Right ventricle myocardium inferior (tissue), 1 donor: ENCODE results near the gene ZNF768. TPM values are rescaled to one million over a fixed set of nuclear protein-coding genes. Genes with fewer than 3 reads are reported as not detected.

Experiments used
- ATAC-seq: fragments of 200-7000 bp; cut with Tn5 transposase; one replicate; pipeline ENCODE4 v1.9.1; 2020; ENCODE audit warnings: mild to moderate bottlenecking, moderate library complexity
- DNase-seq: peaks from one replicate; pipeline ENCODE4 v3.0.0; 2021; ENCODE audit errors: missing footprints
- intact Hi-C: fragments of 100-400 bp; cut with DNase I; formaldehyde crosslinking; loops from one replicate; pipeline ENCODE4 v1.11.0; 2022
- long read RNA-seq: library from polyadenylated mRNA; unstranded; transcript quantifications from one replicate; pipeline ENCODE4 v2.0.0, GENCODE V29; 2021
- total RNA-seq: library from RNA; stranded (reverse); fragmentation: NEBNext Ultra II Directional; extraction: Animal tissue kit (Norgen Biotek cat#: 25700); gene quantifications from one replicate; pipeline ENCODE4 v1.2.1, GENCODE V29; 2021
- donor health status: DM: no; HTN: yes; CAD: no; lungs with severe emphysema.

Gene ZNF768
- total RNA-seq: 73.8 TPM
- long read RNA-seq, transcript ZNF768-201 (2 exons, 2,315 nt): major isoform, 7 of 17 reads
- long read RNA-seq, partial matches to known transcripts: 0 of 17 reads
- long read RNA-seq, other reads (novel, unspliced or antisense): 10 of 17 reads

DNA sequence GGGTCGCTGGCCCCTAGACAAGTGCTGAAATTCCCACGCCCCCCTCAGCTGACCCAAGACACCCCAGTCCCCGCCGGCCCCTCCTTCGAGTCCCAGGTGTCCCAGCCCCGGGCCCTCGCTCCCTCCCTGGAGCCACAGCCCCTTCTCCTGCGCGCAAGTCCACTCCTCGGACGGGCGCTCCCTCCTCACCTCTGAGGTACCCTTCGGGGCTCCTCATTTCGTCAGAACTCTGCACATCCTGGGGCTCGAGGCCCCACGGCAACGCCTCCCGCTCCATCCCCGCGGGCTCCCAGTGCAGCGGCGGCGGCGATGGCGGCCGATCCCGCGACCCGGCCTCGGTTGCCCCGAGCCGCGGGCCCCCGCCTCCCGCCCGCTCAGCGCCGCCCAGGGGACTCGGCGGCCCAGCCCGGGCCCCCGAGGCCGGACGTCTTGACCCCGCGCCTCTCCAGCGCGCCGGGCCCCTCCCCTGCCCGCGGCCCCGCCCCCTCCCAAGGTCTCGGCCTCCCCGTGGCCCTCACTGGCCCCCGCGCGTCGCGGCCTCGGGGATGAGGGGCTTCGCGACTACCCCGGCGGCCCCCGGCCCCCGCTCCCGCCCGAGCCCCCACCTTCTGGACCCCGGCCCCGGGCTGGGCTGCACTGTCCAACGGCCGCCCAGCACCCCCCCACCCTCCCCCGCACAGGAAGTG, at the start of gene ZNF768:
Gene ZNF768 (minus strand): TSS at position 430 of the 686 bp plus-strand sequence. CDS start 153 bp downstream, at position 277.
- ATAC-seq (peak; percentile 52), DNase-seq (peak; percentile 83)
- intact Hi-C loops: loop anchor here (5.0 kb wide), 1 partner anchor 79 kb away; the partner anchor contains the start of gene SEPHS2

DNA sequence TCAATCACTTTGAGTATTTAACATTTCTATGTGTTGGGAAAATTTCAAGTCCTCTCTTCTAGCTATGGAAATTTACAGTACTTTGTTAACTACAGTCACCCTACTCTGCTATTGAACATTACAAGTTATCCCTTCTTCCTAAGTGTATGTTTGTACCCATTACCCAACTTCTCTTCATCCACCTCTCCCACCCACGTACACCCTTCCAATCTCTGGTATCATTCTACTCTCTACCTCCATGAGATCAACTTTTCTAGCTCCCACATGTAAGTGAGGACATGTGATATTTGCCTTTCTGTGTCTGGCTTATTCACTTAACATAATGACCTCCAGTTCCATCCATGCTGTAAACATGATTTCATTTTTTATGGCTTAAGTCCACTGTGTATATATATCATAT, 48.3 kb upstream of the ZNF768 start:
- DNase-seq: no peak
- ATAC-seq: no peak
- intact Hi-C loops: loop anchor here (5.0 kb wide), 2 partner anchors 78 to 127 kb away; partner anchors contain the start of genes PRR14 and SEPHS2

DNA sequence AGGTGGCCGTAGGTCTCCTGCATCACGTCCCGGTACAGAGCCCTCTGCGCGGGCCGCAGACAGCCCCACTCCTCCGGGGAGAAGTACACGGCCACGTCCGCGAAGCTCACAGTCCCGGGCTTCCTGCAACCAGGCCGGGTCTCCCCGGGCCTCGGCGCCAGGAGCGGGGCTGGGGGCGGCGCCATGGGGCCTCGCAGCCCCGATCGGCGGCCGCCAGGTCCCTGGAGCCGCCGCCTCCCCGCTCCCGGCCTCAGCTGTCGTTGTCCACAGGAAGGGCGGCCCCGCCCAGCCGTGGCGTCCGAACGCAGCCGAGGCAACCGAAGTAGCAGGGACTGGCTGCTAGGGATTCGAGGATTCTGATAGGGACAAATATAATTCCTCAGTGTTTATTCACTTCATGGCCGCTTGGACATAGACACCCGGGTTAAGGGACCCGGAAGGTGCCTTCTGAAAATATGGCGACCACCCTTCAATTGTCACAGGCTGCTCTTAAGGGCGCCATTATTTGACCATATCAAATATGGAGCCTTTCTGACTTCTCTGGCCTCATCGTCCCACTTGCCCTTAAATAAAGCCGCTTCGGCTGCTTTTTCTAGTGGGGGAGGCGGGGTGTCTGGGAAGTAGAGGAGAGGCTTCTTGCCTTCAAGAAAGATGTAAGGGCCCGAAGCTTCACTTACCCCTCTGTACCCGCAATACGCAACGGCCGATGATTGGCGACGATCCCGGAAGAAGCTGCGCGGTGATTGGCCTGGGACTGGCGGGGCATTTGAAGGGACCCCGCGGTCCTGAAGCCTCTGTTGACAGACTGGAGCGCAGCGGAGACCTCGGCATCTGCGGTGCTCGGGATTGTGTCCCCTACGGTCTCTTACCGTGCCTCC, 45.3 kb upstream of the ZNF768 start, which contains the start of gene ZNF688:
Gene ZNF688 (minus strand): TSS at position 270 of the 878 bp plus-strand sequence. CDS start 85 bp downstream, at position 185.
- DNase-seq: peak; percentile 95
- intact Hi-C loops: loop anchor here (1.0 to 5.0 kb wide), 3 partner anchors 36 to 124 kb away; partner anchors contain the start of genes PRR14 and SEPHS2
- ATAC-seq: peak; percentile 92

DNA sequence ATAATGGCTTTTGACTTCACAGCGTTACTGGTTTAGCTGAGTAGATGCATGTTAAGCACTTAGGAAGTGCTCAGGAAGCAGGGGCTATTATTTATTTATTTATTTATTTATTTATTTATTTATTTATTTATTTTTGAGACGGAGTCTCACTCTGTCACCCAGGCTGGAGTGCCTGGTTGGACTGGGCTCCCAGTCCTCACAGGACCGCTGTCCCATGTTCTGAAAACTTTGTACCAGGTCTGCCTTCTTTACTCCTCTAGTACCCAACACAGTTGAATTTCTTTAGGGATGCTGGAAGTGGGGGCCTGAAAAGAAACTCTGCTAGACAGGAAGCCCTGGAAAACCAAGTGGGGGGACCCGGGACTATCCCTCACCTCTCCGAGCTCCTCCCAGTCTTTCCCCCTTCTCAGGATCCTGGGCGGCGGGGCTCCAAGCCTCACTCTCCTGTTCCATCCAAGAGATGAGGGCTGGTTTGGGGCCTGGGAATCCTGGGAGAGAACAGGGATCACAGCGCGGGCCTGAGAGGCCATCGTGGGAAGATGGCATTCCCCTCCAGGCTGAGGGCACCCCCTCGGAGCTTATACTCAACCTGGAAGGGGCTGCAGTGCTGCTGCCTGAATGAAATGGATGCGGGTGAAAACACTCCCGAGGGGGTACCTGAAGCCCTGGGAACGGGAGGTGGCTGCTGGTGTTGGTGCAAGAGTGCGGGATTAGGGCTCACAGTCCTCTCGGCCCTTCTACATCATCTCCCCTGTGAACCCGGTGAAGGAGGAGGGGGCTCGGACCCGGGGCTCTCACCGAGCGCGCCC, 44.5 kb upstream of the ZNF768 start:
- intact Hi-C loops: loop anchor here (1.0 to 5.0 kb wide), 3 partner anchors 36 to 124 kb away; partner anchors contain the start of genes PRR14 and SEPHS2
- ATAC-seq: peak; percentile 6
- DNase-seq: no peak

DNA sequence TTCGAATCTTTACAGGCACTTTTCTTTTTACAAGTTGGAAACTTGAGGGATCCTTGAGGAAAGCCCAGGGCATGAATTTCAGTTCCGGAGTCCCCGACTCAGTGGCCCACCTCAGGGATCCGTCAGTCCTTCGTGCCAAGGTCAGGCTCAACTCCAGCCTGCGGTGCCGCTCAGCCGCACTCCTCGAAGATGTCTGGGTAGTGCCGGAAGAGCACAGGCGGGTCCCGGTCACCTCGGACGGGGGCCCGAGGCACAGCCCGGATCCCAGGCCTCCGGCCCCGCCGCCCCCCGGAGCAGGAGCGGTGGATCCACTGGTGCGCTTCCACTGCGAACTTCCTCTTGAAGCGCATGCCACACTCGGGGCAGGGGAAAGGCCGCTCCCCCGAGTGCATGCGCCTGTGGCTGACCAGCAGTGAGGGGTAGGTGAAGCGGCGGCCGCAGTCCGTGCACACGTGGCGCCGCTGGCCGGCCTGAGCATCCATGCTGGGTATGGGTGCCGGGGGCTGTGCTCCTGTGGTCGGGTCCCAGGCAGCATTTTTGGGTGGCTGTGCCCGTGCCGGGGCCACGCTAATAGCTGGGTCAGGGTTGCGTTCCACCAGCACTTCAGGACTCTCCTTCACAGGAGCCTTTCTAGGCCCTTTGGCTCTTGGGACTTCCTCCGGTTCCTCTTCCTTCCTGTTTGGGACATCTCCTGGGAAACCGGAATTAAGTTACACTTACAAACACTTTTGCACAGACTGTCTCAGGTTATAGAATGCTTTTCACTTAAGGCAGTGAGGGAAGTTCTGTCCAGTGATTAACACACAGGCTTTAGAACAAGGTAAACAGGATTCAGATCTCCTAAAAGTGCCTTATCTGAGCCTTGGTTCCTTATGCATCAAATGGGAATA, 43.6 kb upstream of the ZNF768 start:
- intact Hi-C loops: loop anchor here (5.0 kb wide), 2 partner anchors 82 to 123 kb away; partner anchors contain the start of genes PRR14 and SEPHS2
- no peak for DNase-seq
- ATAC-seq: no peak

DNA sequence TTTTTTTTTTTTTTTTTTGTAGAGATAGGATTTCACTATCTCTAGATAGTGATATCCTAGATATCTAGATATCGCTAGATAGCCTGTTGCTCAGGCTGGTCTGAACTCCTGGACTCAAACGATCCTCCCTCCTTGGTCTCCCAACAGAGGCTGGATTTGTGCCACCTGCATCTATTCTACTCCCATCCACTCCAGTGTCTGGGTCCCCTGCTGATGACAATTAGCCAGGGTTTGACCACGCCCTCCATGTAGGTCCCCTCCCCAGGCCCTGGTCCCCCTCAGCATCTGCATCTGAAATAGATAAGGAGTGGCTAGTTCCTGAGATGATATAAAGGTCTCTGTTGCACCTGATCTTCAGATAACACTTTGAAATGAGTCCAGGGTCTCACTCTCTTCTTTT, 42.9 kb upstream of the ZNF768 start:
- ATAC-seq (no peak), DNase-seq (no peak)
- intact Hi-C loops: no loop called here

DNA sequence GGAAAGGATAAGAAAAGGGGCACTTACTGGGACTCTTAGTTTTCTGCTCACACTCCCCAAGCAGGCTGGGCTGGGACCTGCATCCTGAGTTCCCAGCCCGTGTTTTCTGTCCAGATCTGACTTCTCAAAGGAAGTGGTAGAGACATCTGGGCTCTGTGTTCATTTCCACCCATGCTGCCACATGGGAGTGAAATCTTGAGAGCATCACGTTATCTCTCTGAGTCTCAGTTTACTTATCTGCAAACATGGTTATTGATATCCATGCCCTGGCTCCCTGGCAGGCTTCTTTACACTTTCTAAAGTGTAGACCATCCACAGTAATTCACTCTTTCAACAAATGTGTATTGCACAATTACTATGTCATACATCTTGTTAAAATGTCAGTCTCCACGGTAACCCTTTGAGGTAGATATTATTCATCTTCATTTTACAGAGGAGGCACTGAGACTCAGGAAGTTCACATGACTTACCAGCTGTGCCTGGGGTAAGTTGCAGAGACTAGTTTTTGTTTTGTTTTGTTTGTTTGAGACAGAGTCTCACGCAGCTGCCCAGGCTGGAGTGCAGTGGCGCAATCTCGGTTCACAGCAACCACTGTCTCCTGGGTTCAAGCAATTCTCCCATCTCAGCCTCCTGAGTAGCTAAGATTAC, 41.7 kb upstream of the ZNF768 start:
- intact Hi-C loops: no loop called here
- no peak for ATAC-seq
- DNase-seq: no peak

DNA sequence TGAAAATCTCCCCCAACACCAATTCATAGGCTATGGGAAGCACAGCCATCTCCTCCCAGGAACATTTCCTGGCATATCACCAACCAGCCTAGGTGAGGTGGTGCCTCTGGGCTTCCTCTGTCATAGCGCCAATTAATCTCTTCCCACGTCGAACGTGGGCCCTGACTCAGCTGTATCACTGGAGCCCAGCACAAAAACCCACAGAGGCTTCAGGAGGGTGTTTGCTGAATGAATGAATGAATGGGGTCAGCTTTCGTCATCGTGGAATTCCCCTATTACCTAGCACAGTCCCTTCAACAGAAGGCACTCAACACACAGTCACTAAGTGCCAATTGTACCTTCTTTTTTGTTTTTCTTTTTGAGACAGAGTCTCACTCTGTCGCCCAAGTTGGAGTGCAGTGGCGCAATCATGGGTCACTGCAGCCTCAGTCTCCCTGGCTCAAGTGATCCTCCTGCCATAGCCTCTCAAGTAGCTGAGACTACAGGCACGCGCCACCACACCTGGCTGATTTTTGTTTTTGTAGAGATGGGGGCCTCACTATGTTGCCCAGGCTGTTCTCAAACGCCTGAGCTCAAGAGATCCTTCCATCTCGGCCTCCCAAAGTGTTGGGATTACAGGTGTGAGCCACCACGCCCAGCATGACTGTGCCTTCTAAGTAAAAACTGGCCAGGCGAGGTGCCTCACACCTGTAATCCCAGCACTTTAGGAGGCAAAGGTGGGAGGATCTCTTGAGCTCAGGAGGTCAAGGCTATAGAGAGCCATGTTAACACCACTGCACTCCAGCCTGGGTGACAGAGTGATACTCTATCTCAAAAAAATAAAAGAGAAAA, 41.0 kb upstream of the ZNF768 start:
- ATAC-seq (no peak), DNase-seq (no peak)
- intact Hi-C loops: no loop called here

DNA sequence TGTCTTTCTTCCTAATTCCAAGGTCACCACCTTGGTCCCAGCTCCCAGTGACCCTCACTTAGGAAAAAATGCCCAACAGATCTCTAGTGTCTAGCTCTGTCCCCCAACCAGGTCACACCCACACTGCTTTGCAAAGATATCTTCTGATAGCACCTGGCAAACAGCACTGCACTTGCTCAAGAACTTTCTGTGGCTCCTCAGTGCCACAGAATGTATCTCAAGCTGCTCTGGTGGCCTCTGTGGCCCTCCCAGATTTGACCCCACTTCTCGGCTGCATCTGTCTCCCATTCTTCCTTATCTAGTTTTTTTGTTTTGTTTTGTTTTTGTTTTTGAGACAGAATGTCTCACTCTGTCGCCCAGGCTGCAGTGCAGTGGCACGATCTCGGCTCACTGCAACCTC, 40.2 kb upstream of the ZNF768 start:
- no peak for DNase-seq
- intact Hi-C loops: no loop called here
- no peak for ATAC-seq

DNA sequence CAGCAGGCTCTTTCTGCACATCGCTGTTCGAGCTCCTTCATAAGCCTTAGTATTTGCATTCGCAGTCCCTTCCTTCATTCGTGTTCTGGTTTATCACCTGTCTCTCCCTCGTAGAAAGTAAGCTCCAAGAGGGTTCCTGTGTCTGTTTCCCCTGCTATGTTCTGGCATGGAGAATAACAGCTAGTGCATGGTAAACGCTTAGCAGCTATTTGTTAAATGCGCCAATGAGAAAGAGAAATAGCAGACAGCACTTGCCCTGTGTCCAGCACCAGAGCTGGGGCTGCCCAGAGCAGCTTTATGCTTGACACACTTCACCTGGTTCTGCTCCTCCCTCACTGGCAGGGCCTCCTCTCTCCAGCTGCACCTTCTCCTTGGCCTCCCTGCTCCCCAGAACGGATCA, 39.6 kb upstream of the ZNF768 start:
- DNase-seq: no peak
- ATAC-seq: no peak
- intact Hi-C loops: no loop called here

DNA sequence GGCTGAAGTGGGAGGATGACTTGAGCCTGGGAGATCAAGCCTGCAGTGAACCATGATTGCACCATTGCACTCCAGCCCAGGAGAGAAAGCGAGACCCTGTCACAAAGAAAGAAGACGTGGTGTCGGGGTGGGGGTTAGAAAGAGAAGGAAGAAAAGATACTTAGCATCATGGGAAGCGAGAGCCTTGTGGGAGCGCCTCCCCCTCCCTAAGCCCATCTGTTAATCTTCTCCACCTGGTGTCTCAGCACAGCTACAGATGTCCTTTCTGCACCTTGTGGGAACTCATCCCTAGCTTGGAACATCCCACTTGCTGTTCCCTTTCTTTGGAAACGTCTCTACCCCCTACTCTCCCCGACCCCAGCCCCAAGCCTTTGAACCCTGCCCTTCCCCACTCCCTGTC, 39.2 kb upstream of the ZNF768 start:
- DNase-seq (no peak), ATAC-seq (no peak)
- intact Hi-C loops: no loop called here

DNA sequence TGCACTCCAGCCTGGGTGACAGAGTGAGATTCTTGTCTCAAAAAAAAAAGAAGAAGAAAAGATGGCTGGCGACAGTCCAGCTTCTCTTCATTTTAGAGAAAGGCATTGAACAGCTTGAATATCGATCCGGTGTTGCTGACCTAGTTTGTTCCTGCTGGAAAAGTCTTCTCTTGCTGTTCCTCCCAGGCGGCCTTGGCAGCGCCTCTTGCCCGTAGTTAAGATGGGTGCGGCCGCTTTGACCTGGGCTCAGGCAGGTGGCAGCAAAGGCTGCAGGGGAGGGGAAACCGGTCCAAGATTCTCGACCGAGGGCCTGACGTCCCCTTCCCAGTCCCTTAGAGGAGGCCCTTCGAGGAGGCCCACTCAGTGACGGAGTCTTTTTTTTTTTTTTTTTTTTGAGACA, 35.7 kb upstream of the ZNF768 start:
- DNase-seq: no peak
- ATAC-seq: no peak
- intact Hi-C loops: no loop called here

DNA sequence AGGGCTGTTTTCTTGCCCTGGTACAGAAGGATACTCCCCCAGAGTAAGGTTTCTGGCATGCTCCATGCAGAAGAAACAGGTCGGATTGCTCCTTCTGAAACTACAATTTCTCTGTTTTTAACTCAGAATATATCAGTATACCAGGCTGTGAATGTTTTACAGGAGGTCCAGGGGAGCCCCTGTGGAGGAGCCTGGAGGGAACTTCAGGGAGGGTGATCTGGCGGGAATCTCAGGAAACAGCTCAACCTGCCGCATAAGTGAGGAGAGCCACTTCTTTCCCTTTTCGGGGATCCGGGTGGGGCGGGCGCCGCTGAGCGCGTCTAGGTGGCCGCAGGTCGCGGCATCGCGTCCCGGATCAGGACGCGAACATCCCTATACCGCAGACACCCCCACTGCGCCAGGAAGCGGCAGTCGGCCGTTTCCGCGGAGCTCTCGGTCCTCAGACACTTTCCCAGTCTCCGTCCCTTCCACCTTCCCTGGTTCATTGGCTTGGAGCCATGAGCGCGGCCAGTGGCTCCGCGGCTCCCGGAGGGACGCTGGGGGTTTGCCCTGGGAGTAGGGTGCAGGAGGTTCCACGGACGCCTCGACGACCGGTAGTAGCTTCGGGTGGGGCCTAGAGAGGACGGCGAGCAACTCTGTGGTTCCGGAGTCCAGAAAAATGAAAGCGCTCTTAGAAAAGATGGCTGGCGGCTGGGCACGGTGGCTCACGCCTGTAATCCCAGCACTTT, 34.9 kb upstream of the ZNF768 start:
- peak; percentile 78 for DNase-seq
- ATAC-seq: no peak
- intact Hi-C loops: no loop called here

DNA sequence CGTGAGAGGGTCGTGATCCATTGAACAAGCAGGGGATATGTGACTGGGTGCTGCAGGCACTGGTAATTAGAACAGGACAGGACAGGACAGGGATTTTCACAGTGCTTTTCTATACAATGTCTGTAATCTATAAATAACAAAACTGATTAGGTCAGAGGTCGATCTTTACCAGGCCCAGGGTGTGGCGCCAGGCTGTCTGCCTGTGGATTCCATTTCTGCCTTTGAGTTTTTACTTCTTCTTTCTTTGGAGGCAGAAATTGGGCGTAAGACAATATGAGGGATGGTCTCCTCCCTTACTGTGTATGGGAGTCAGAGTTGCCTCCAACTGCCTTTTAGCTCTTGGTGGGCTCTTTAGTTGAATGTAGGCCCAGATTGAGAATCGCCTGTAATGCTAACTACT, 33.3 kb upstream of the ZNF768 start:
- ATAC-seq (no peak), DNase-seq (no peak)
- intact Hi-C loops: no loop called here

DNA sequence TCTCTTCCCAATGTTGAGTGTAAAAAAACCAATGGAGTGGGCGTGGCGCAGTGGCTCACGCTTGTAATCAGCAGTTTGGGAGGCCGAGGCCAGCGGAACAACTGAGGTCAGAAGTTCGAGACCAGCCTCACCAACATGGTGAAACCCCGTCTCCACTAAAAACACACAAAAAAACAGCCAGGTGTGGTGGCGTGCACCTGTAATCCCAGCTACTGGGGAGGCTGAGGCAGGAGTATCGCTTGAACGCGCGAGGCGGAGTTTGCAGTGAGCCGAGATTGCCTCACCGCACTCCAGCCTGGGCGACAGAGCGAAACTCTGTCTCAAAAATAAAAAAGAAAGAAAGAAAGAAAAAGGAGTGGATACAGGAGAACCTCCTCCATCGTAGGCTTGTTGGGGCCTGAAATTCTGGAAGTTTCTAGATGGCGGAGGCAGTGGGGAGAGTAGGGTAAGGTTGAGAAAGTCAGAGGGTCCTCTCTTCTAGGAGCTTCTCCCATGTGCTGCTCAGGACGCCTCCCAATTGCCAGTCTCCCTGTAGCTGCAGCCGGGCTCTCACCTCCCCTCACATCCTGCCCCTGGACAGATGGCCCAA, 32.5 kb upstream of the ZNF768 start:
- DNase-seq (no peak), ATAC-seq (no peak)
- intact Hi-C loops: loop anchor here (1.0 kb wide), 1 partner anchor 24 kb away; no protein-coding TSS in a partner anchor
